HepG2 (cell line): ENCODE measurements around the gene NMNAT3. TPM values are rescaled to one million over a fixed set of nuclear protein-coding genes. Genes with fewer than 3 reads are reported as not detected.

ENCODE experiments used
- ATAC-seq: fragments of 200-7000 bp; cut with Tn5 transposase; 3 replicates; pipeline ENCODE4 v1.9.1; 2020; ENCODE audit warnings: mild to moderate bottlenecking, moderate library complexity
- BruUV-seq: library from RNA; stranded (reverse); fragments of 400-500 nt; replicated peaks from 2 replicates; lab custom pipeline; 2021; lab: Mats Ljungman, UMichigan
- CTCF ChIA-PET: fragments of 300-600 bp; formaldehyde crosslinking; extraction: SDS; loops from one replicate; lab custom pipeline; 2021; ENCODE audit warnings: low total read pairs, inconsistent platforms, low intra/inter-chr PET ratio; lab: Yijun Ruan, JAX
- POLR2A ChIA-PET: fragments of 350-600 bp; sonication (Branson Sonifier 250); formaldehyde crosslinking; loops from one replicate; lab custom pipeline; 2020; ENCODE audit warnings: antibody characterized with exemption, inconsistent platforms; lab: Yijun Ruan, JAX
- DNase-seq: peaks from one replicate; pipeline ENCODE4 v3.0.0-alpha.2; 2015; ENCODE audit warnings: low spot score
- FAIRE-seq: peaks from 3 replicates; lab custom pipeline; 2011; peaks lifted over from hg19 to GRCh38; lab: Jason Lieb, UNC
- H2AFZ ChIP-seq: one replicate; pipeline ENCODE4 v1.6.1; 2011; ENCODE audit warnings: low read length, inconsistent platforms
- H3K27ac ChIP-seq: fragments of 300-600 bp; 3 replicates; pipeline ENCODE4 v1.8.0; 2011; ENCODE audit warnings: mixed run types, mild to moderate bottlenecking, mixed read lengths, low read length, inconsistent platforms; ENCODE audit not compliant: insufficient read depth; ENCODE audit errors: extremely low read length
- H3K27me3 ChIP-seq, 2 experiments: fragments of 200-600 bp in 1 of 2; 2 replicates in 1 of 2; 3 replicates in 1 of 2; pipeline versions ENCODE4 v1.6.0 to v1.8.0; 2011; ENCODE audit warnings: low read length in 2 of 2, mild to moderate bottlenecking in 2 of 2, moderate library complexity in 2 of 2, inconsistent platforms in 1 of 2; ENCODE audit not compliant: insufficient read depth in 2 of 2, control insufficient read depth in 1 of 2
- H3K36me3 ChIP-seq, 2 experiments: fragments of 200-600 bp in 1 of 2; replicated peaks in 1 of 2; 2 replicates in 1 of 2; 3 replicates in 1 of 2; pipeline versions ENCODE4 v1.5.1 to v1.8.0; 2011; ENCODE audit warnings: low read length in 2 of 2, inconsistent platforms in 1 of 2; ENCODE audit not compliant: insufficient read depth in 2 of 2, control insufficient read depth in 1 of 2
- H3K4me1 ChIP-seq: 2 replicates; pipeline ENCODE4 v1.5.1; 2012; ENCODE audit warnings: low read length, inconsistent platforms; ENCODE audit not compliant: insufficient read depth
- H3K4me2 ChIP-seq: 2 replicates; pipeline ENCODE4 v1.6.0; 2011; ENCODE audit warnings: low read depth, low read length, inconsistent platforms
- H3K4me3 ChIP-seq, 3 experiments: fragments of 200-600 bp in 1 of 3; sonication (generic), shearing (Covaris generic) in 1 of 3; replicated peaks in 1 of 3; 2 replicates each; pipeline ENCODE4 v1.5.1; 2011 to 2016; ENCODE audit warnings: low read length in 3 of 3, inconsistent platforms in 2 of 3, low read depth in 2 of 3, mild to moderate bottlenecking in 2 of 3, control low read depth in 1 of 3, mixed read lengths in 1 of 3; ENCODE audit not compliant: insufficient read depth in 1 of 3
- H3K79me2 ChIP-seq: one replicate; pipeline ENCODE4 v1.6.1; 2011; ENCODE audit warnings: low read length, inconsistent platforms; ENCODE audit not compliant: insufficient read depth
- H3K9ac ChIP-seq: 2 replicates; pipeline ENCODE4 v1.6.0; 2011; ENCODE audit warnings: mild to moderate bottlenecking, low read depth, low read length, inconsistent platforms; ENCODE audit not compliant: insufficient read depth
- H3K9me3 ChIP-seq: 2 replicates; pipeline ENCODE4 v1.5.1; 2012; ENCODE audit warnings: mild to moderate bottlenecking, low read length
- H4K20me1 ChIP-seq: 2 replicates; pipeline ENCODE4 v1.6.0; 2011; ENCODE audit warnings: inconsistent platforms, mild to moderate bottlenecking, low read length, moderate library complexity; ENCODE audit not compliant: insufficient read depth
- ASH2L ChIP-seq: fragments of 300-600, 200-600 bp; sonication (generic); IDR thresholded peaks from 2 replicates; pipeline ENCODE4 v1.7.0; 2017; ENCODE audit warnings: low read depth, mild to moderate bottlenecking, moderate library complexity, mixed read lengths, low read length; ENCODE audit not compliant: insufficient read length
- ATM ChIP-seq: fragments of 450-650 bp; IDR thresholded peaks from 2 replicates; pipeline ENCODE4 v1.7.1; 2017; ENCODE audit warnings: mild to moderate bottlenecking, borderline replicate concordance
- DNMT3B ChIP-seq: conservative IDR thresholded peaks from 2 replicates; pipeline ENCODE4 v1.6.1; 2016; ENCODE audit warnings: missing biosample characterization, control low read depth
- LCORL ChIP-seq, 2 experiments: fragments of 450-650 bp in 1 of 2; sonication (generic) in 1 of 2; formaldehyde crosslinking in 1 of 2; IDR thresholded peaks; 2 replicates each; pipeline versions ENCODE4 v1.5.0 to v1.6.1; 2017 to 2020; ENCODE audit warnings: antibody characterized with exemption in 1 of 2, missing genetic modification reagents in 1 of 2
- MYC ChIP-seq: sonication (generic); formaldehyde crosslinking; IDR thresholded peaks from 2 replicates; pipeline ENCODE4 v1.9.0; 2021; ENCODE audit warnings: missing genetic modification reagents, borderline replicate concordance
- SPEN ChIP-seq: sonication (generic); formaldehyde crosslinking; IDR thresholded peaks from 2 replicates; pipeline ENCODE4 v1.5.1; 2020; ENCODE audit warnings: low read depth, mild to moderate bottlenecking, missing genetic modification reagents
- ZBTB26 ChIP-seq: IDR thresholded peaks from 2 replicates; pipeline ENCODE4 v1.6.1; 2016; ENCODE audit warnings: missing compliant biosample characterization, missing genetic modification reagents, borderline replicate concordance
- ZBTB37 ChIP-seq: sonication (generic); formaldehyde crosslinking; IDR thresholded peaks from 2 replicates; pipeline ENCODE4 v1.4.0; 2020; ENCODE audit warnings: mild to moderate bottlenecking, missing genetic modification reagents
- ZNF142 ChIP-seq: sonication (generic); formaldehyde crosslinking; IDR thresholded peaks from 2 replicates; pipeline ENCODE4 v1.4.0; 2020; ENCODE audit warnings: missing genetic modification reagents
- ZNF598 ChIP-seq: sonication (generic); formaldehyde crosslinking; IDR thresholded peaks from 2 replicates; pipeline ENCODE4 v1.5.1; 2020; ENCODE audit warnings: mild to moderate bottlenecking, missing genetic modification reagents, borderline replicate concordance
- ZNF607 ChIP-seq: sonication (generic); formaldehyde crosslinking; IDR thresholded peaks from 2 replicates; pipeline ENCODE4 v1.5.1; 2020; ENCODE audit warnings: missing genetic modification reagents, mild to moderate bottlenecking, borderline replicate concordance
- ZNF614 ChIP-seq: IDR thresholded peaks from 2 replicates; pipeline ENCODE4 v1.6.1; 2018; ENCODE audit warnings: missing biosample characterization, missing genetic modification reagents, inconsistent platforms, borderline replicate concordance
- WGBS: methylation state at CpG from one replicate; pipeline ENCODE4 v1.1.6; 2017; ENCODE audit warnings: low lambda C conversion rate; 5-methylcytosine and 5-hydroxymethylcytosine counted together
- in situ Hi-C: cut with HindIII; loops from 2 replicates; pipeline ENCODE4 v1.10.0; 2017; ENCODE audit warnings: low pct_unique_long_range_greater_than_20kb; ENCODE audit not compliant: extremely low pct_ligation_motif_present
- intact Hi-C: fragments of 100-400 bp; cut with micrococcal nuclease; formaldehyde crosslinking; loops from one replicate; pipeline ENCODE4 v1.10.0; 2022; ENCODE audit not compliant: unreplicated experiment
- polyA plus RNA-seq, 8 experiments: library from polyadenylated mRNA; depleted of rRNA in 3 of 8; stranded (reverse) in 7 of 8; unstranded in 1 of 8; fragments of >200 nt; fragmentation: Illumina TruSeq in 4 of 8; extraction: Trizol in 4 of 8; gene quantifications; 2 replicates each; pipeline versions ENCODE4 v1.2.1 to v1.2.3, GENCODE V29; 2011 to 2016; ENCODE audit warnings: low read depth in 4 of 8, missing spikeins in 1 of 8, mixed read lengths in 1 of 8; ENCODE audit not compliant: insufficient read depth in 1 of 8
- total RNA-seq, 5 experiments: library from RNA; depleted of rRNA; stranded (reverse); fragments of >200 nt; fragmentation: Illumina TruSeq; extraction: Trizol; gene quantifications; 2 replicates each; pipeline ENCODE4 v1.2.3, GENCODE V29; 2016; ENCODE audit warnings: low read depth in 1 of 5
- TF ChIP-seq, protein P1 (sequence below): sonication (generic); formaldehyde crosslinking; IDR thresholded peaks from 2 replicates; pipeline ENCODE4 v1.8.0; 2022; ENCODE audit warnings: mild to moderate bottlenecking, missing genetic modification reagents

The NMNAT3 gene
- total and polyA plus RNA-seq, 2 of the 13 experiments (the other 11 are each of a cell fraction or from before 2014, with no cell fraction given) = 6.1 to 7.0 TPM

DNA sequence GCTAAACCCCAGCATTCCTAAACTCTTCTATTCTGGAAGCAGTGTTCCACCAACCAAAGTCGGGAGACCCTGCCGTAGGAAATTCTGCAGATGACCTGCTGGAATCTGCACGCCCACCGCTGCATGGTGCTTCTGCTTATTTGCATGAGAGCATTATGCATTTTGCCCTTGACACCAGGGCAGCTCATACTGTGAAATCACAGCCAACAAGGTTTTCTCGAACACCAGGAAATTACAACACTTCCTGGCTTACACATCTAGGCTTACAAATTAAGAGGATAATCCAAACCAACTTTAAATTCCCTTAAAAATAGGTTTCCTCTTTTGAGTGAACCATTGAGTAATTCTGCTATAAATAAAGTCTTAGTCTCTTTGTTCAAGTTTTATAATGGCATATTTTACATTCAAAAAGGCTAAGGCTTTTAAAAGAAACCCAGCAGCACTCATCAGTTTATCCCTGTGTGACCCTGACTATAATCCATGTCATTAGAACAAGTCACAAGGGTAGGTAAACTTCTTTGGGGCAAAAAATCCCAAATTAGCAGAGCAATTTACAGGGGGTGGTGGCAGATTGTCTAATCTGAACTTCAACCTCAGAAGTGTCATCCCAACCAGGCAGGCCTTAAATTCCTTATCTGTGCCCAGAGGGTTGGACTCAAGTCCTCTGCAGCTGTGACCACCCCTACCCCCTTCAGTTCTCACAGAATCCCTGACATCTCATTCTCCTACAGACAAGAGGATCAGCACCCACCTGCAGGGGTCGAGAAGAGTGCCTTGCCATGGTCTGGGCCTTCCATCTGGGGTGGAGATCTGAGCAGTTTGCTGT, 104.7 kb downstream of the NMNAT3 start:
- in situ Hi-C loops = no loop called here
- H3K27ac ChIP-seq = no peak overlapping the region
- H3K79me2 ChIP-seq = no peaks in the 10 kb centered on the region
- no peak overlapping the region for H3K4me2 ChIP-seq
- WGBS = 60% methylated on average over 4 of the region's 6 CpGs
- H3K9me3 ChIP-seq = no peaks in the 10 kb centered on the region
- no peaks in the 10 kb centered on the region for H3K36me3 ChIP-seq
- FAIRE-seq = no peak
- CTCF ChIA-PET = no interaction called here
- H3K4me1 ChIP-seq = no peaks in the 10 kb centered on the region
- H3K9ac ChIP-seq = no peak overlapping the region
- no peak for ATAC-seq
- H3K27me3 ChIP-seq = no peaks in the 10 kb centered on the region
- no peak overlapping the region for H2AFZ ChIP-seq
- intact Hi-C loops = no loop called here
- H4K20me1 ChIP-seq = no peaks in the 10 kb centered on the region
- no peak overlapping the region for H3K4me3 ChIP-seq
- DNase-seq = no peak
- POLR2A ChIA-PET = no interaction called here
- no TSS peak for BruUV-seq
- no peak for TF ChIP-seq ZNF598 (CRISPR knock-in tag)
- TF ChIP-seq LCORL (IDR thresholded peaks at IDR 0.05) = no peak
- no peak for TF ChIP-seq LCORL (CRISPR knock-in tag; IDR thresholded peaks at IDR 0.05)
- TF ChIP-seq ZBTB37 (CRISPR knock-in tag) = no peak
- TF ChIP-seq ZNF142 = no peak
- TF ChIP-seq ZBTB26 (CRISPR knock-in tag) = no peak
- TF ChIP-seq, protein P1, sequence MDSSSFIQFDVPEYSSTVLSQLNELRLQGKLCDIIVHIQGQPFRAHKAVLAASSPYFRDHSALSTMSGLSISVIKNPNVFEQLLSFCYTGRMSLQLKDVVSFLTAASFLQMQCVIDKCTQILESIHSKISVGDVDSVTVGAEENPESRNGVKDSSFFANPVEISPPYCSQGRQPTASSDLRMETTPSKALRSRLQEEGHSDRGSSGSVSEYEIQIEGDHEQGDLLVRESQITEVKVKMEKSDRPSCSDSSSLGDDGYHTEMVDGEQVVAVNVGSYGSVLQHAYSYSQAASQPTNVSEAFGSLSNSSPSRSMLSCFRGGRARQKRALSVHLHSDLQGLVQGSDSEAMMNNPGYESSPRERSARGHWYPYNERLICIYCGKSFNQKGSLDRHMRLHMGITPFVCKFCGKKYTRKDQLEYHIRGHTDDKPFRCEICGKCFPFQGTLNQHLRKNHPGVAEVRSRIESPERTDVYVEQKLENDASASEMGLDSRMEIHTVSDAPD (CRISPR knock-in tag) = no peak
- TF ChIP-seq ZNF614 = no peak
- no peak for TF ChIP-seq DNMT3B (CRISPR knock-in tag)
- TF ChIP-seq MYC (CRISPR knock-in tag) = no peak
- no peak for TF ChIP-seq ASH2L
- no peak for TF ChIP-seq ZNF607 (CRISPR knock-in tag)
- no peak for TF ChIP-seq SPEN
- TF ChIP-seq ATM = no peak
